ENCODE measurements around the gene GALNT14.

GRCh38 chr2:30900381-30900780, 237.9 kb downstream of the GALNT14 start:
- TF ChIP-seq EP300 (IDR thresholded peaks at IDR 0.05) = no peak
- TF ChIP-seq POLR2AphosphoS5 (IDR thresholded peaks at IDR 0.05) = no peak
- no peak for TF ChIP-seq CTCF (IDR thresholded peaks at IDR 0.05)
- TF ChIP-seq POLR2A (IDR thresholded peaks at IDR 0.05) = no peak

Data from suprapubic skin (tissue), 4 donors.